ENCODE results near the gene DNMBP.
"Not testable (repeated sequence)": the region's sequence is repeated elsewhere in the genome, so short reads cannot be mapped to it uniquely, and the experiment has no call there.

Gene DNMBP

DNA sequence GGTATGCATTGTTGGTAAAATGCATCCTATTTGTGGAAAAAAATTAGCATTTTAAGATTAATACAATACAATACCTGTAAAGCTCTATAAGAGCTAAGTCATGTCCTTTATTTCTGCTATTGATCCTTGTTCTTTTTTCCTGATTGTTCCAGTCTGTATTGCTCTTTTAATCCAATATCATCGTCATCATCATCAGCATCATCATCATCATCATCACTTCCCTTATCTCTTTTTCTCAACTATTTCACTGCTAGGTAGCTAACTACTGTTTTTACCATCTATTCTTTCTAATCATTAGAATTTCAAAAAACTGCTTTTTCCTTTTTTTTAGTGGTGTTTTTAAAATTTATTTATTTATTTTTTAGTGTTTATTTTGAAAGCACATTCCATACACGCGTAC is 156.1 kb downstream of the DNMBP start:
- no peak for DNase-seq

DNA sequence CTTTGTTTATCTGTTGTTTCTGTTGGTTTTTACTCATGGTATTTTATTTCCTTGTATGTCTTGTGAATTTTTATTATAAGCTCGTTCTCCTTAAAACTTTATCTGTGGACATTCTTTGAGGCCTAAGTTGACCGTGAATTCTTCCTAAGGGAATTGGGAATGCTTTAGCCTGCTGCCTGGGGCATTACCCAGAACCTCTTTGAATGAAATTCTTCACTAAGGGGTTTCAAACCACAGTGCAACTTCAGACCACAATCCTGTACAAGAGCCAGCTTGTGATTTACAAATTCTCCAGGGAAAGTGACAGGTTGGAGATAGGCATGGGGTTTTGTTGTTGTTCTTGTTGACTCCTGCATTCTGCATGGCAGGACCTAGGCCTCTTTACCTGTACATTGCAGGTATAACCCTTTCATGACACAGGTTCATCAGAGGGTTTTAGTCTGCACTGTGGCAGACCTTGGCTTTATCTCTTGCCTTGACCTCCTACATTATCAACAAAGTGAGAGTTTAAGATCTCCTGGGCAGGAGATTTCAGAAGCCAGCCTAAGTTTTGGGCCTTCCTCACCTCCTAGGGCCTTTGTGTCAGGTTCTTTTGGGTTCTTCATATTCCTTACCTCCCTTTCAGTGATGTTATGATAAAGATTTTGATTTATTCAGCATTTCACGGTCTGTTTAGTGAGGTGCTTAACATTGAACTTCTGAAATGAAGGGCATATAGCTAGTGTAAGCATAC is 157.1 kb downstream of the DNMBP start:
- DNase-seq, result no peak

DNA sequence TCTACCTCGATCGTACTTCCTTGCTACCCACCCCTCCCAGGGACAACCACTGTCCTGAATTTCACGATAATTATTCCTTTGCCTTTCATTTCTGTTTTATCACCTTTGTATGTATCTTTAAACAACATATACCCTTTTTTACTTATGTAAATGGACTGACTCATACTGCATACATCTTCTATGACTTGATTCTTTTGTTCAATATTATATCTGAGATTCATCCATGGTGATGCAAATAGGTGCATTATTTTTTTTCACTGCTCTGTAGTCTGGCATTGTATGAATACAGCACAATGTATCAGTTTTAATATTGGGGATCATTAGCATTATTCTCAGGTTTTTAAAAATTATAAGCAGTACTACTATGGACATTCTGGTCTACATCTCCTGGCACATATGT is 157.9 kb downstream of the DNMBP start:
- DNase-seq, result no peak

DNA sequence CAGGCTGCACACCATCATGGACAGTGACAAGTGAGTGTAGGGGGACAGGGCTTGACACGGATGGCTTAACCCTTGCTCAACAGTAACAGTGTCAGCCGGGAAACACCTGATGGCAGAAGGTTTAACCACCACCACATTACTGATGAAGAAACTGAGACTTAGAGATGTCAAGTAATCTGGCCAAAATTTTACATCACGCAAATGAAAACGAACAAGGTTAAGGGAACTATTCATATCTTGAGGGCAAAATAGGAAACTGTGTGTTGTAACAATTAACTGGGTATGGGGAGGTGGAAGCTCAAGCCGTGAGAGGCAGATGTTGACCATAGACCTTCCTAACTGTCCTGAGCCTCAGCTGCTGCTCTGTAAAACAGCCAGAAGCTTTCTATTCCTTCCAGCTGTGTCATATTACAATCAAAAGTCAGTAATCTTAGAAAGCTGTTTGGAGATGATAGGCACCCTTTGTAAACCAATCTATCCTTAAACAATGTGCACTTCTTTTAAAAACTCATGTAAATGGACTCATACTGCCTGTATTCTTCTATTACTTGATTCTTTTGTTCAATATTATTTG is 158.9 kb downstream of the DNMBP start:
- no peak for DNase-seq

DNA sequence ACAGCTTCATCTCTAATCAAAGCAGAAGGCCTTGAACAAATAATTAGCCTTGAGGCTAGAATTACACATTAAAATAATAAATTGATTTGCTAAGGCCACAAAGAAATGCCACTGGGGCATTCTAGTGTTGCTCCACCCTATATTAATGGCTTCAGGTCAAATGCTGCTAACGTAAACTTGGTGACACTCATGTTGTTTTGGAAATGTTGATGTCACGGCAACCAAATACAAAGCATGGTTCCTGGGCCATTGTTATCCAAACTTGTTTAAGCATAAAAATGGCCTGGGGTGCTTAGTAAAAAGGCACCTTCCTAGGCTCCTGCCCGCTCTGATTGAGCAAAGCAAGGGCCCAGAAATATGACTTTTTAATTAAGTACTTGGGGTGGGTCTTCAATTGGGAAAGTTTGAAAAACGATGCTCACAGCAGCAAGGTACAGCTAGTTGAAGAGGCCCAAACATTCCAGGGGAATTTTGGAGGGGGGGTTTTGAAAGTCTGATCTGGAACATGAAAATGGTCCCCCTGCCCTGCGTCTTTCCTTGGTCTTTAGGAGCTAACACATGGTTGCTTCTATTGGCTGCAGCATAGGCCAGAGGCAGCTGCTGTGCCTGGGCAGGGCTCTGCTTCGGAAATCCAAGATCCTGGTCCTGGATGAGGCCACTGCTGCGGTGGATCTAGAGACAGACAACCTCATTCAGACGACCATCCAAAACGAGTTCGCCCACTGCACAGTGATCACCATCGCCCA is 159.6 kb downstream of the DNMBP start:
- DNase-seq, result no peak

DNA sequence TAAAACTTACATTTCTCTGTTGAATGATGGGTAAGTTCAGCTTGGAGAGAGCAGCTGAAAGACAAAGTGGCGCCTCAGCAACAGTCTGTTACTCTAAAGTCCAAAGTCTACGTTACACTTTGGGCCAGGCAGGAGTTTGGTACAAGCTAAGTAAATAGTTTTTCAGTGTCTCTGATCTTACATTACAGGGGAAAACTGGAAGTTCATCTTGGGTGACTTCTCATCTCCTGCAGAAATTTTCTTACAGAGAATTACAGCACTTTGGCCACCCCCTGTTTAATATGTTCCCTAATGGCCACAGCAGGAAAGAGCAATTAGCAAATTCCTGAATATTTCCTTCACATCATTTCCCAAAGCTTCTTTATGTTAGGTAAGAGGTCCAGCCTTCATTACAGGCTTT is 160.2 kb downstream of the DNMBP start:
- DNase-seq, result no peak

DNA sequence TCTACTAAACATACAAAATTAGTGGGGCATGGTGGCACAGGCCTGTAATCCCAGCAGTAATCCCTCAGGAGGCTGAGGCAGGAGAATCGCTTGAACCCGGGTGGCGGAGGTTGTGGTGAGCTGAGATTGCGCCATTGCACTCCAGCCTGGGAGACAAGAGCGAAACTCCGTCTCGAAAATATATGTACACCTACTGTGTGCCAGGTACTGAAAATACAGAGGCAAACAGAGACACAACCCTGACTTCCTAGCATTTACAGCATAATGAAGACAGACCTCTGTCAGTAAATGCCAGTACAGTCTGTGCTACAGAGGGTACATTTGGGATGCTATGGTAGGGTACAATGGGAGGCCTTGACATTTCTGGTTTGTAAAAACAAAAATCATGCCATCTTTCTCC is 160.7 kb downstream of the DNMBP start:
- no peak for DNase-seq

DNA sequence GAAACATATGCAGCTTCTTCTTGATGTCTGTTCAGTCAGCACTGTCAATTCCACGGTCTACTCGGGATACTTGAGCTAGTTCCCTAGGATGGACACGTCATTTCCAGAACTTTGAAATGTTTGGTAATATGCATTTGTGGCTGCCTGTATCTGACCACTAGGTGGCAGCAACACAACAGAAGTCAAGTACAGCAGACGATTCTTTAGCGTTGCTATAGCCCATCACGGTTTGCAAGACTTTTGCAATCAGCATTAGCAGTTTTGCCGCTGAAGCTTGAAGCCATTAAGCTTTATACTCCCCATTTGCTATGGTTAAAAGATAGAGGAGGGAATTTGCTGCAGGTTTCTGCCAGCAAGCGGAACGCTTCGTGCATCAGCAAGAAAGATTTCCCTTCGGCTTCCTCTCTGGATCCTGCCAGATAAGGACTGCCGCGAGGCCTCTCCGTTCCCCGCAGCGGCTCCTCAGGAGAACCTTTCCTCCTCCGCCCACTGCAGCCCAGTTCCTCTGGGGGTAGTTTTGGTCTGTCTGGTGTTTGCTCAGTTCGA is 163.8 kb downstream of the DNMBP start:
- DNase-seq, result peak; percentile 69

DNA sequence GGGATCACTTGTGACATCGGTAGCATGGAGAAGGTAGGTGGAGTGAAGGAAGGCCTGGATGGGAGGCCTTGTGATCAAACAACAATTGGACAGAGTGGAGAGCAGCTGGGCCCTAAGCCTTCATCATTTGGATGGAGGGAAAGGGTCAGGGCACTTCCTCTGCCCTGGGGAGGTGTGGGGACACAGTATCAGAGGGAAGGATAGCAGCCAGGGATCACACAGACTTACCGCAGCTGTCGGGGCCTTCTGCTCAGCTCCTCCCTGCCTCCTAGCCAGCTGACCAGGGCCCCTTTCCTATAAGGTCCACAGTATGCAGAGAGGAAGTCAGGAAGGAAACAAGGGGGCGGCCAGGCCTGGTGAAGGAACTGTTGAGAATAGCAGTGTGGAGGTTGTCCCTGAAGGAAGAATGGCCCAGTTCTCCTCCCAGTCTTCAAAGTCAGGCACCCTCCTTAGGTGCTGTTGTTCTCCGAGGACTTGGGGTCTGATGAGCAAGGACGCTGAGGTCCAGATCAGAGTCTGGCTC is 165.3 kb downstream of the DNMBP start:
- DNase-seq, result no peak

DNA sequence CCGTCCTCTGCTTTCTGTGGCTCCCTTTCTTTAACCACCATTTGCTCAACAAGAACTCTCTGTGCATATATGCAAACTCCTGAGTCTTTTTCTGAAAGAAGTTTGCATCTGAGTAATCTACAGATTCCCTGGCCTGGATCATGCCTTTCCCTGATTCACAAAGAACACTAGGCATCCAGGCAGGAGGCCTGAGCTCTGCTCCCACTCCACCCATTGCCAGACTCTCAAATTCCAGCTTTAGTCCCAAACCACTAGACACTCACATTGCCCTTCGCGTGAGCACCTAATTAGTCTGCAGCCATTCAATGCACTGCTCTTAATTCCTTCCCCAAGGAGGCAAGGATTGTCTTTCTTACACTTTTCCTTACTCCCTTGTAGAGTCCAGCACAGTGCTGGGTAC is 166.4 kb downstream of the DNMBP start:
- DNase-seq, result no peak

DNA sequence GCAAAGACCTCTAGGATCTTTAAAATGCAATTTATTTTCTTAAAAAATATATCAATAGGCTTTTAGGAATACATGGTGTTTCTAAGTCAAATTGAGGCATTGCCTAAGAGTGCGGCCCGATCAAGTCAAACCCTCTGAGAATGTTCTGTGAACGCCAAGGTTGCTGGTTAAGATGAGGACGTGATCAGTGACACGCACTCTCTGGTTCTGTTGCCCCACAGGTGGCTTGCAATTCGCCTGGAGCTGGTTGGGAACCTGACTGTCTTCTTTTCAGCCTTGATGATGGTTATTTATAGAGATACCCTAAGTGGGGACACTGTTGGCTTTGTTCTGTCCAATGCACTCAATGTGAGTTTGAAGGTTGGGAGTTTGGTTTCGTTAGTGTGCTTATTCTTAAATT is 168.0 kb downstream of the DNMBP start:
- no peak for DNase-seq

DNA sequence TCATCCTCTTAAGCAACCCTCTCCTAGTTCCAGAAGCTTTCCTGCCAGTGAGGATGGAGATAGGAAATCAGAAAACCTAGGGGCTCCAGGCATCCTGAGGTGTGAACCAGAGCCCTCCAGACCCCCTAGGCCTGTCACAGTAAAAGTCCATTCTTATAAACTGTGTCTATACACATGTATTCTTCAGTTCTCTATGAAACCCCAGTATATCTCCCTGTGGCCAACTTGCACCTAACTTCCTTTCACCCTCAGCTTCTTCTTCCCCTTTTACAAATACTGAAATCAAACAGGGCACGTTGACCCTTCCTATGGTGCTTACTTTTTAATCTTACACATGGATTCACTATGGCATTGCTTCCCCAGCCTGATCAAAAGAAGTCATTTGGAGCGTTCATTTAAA is 168.9 kb downstream of the DNMBP start:
- not testable (repeated sequence) for DNase-seq

DNA sequence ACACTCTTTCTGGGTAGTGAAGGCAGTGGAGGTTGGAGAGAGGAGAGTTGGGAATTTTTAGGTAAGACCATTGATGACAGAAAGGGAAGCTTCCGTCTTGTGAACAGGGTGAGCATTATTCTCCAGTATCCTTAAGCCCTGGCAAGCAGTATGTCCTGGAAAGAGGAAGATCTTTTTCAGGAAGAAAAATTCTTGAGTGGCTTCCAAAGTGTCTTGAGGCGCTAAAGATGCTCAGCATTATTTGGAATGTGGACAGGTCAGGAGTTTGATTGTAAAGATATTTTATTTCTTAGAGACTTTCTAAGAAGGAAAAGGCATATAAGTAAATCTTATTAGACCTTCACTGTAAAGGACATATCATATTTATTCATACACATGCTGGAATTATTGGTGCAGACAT is 173.0 kb downstream of the DNMBP start:
- no peak for DNase-seq

DNA sequence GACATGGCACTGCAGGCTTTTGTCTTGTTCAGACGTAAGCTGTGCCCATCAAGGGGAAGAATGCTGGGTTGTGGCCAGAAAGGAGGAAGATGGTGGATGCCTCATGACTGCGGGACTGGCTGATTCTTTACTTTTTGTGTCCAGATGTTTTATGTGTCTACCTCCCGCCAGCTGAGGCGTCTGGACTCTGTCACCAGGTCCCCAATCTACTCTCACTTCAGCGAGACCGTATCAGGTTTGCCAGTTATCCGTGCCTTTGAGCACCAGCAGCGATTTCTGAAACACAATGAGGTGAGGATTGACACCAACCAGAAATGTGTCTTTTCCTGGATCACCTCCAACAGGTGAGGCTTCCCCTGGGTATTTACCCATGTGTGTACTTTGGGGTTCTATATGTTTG is 173.8 kb downstream of the DNMBP start:
- no peak for DNase-seq

DNA sequence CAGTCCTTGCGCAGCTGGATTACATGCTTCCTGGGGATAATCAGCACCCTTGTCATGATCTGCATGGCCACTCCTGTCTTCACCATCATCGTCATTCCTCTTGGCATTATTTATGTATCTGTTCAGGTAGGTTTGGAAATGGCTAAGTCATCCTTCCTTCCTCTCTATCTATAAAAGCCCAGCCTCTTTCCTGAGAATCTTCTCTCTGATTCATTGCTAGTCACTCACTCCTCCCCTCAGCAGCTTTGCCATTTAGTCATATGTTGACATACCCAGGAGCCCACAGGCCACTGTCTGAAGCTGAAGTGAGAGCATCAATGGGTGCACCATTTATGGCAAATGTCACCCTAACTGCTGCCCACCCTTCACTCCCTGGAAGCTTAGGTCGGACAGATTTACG is 175.3 kb downstream of the DNMBP start:
- peak; percentile 36 for DNase-seq

DNA sequence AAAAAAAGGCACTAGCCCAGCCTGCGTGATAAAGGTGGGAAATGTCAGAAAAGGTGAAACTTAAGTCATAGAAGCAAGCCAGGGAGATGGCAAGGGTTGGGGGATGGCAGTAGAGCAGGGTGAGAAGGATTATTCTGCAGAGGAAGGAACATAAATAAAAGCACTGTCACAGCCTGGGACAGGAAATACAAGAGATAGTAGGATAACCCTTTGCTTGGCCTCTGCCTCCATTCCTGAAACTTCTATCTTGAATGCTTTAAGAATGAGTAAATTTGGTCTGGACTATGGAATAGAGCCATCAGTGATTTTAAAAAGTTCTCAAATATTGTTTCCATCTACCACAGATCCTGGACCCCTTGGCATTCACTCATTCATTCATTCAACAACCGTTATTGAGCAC is 177.3 kb downstream of the DNMBP start:
- no peak for DNase-seq

DNA sequence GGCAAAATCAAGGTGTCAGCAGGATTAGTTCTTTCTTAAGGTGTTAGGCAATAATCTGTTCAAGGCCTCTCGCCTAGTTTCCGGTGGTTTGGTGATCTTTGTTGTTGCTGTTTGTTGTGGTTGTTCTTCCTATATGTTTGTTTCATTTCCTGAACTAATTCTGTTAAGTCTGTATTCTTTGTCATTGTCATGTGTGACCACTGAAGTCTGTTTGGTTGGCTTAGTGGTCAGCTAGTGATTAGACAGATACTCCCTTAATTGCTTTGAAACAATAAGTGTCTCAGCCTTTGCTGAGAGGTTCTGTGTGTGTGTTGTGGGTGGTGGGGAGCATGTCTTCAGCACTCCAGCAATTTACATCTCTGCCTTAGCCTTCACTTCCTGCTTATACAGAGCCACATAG is 181.3 kb downstream of the DNMBP start:
- no peak for DNase-seq

DNA sequence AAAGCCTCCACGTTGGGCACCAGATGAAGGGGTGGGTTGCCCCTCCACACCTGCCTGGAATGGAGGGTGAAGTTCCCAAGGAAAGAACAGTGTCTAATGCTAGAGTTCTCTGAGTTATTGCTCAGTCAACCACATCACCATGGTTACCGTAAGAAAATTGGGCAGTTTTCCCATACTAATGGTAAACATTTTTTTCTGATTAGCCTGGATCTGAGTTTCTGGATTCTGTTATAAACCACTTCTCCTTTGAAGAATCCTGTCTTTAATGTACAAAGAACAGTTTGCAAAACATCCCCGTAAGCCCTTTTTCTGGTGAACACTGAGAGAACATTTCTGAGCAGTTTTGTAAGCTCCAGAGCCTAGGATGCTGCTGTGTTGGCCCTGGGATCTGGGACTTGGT is 181.8 kb downstream of the DNMBP start:
- no peak for DNase-seq
